ENCODE measurements around the gene OOSP3.
A peak's percentile ranks its signal among the peaks of the same experiment; 100 is the strongest.

Gene OOSP3

GRCh38 chr11:59918480-59918879, 39.9 kb downstream of the OOSP3 start:
- DNase-seq (ENCODE audit: low read depth) = peak; percentile 15
- H3K4me3 ChIP-seq (ENCODE audit: control insufficient read depth, low read depth, low read length) = no peak overlapping the region

GRCh38 chr11:59918987-59919589, 40.5 kb downstream of the OOSP3 start:
- peak; percentile 23 for DNase-seq (ENCODE audit: low read depth)
- peak; percentile 29 for TF ChIP-seq CTCF (conservative IDR thresholded peaks at IDR 0.05; ENCODE audit: control insufficient read depth, insufficient read depth, low read depth, low read length)
- H3K4me3 ChIP-seq (ENCODE audit: control insufficient read depth, low read depth, low read length) = no peak overlapping the region

More at GRCh38 chr11:59918480-59918879, 39.9 kb downstream of the OOSP3 start:
- TF ChIP-seq CTCF (conservative IDR thresholded peaks at IDR 0.05; ENCODE audit: control insufficient read depth, insufficient read depth, low read depth, low read length) = no peak

- TF ChIP-seq CTCF (conservative IDR thresholded peaks at IDR 0.05; ENCODE audit: control insufficient read depth, insufficient read depth, low read depth, low read length) = no peak
- no peak overlapping the region for H3K4me3 ChIP-seq (ENCODE audit: control insufficient read depth, low read depth, low read length)
- DNase-seq (ENCODE audit: low read depth) = no peak
These were observed 45.2 kb downstream of the OOSP3 start for GRCh38 chr11:59923813-59924212.

- TF ChIP-seq CTCF (conservative IDR thresholded peaks at IDR 0.05; ENCODE audit: control insufficient read depth, insufficient read depth, low read depth, low read length) = no peak
- no peak overlapping the region for H3K4me3 ChIP-seq (ENCODE audit: control insufficient read depth, low read depth, low read length)
- DNase-seq (ENCODE audit: low read depth) = no peak
These were observed 53.1 kb downstream of the OOSP3 start for GRCh38 chr11:59931688-59932087.

GRCh38 chr11:59938132-59938531, 59.5 kb downstream of the OOSP3 start, which contains the start of gene OOSP1:
Gene OOSP1, plus strand, starts transcription at chr11:59938432. Its CDS starts 23 bp downstream, at chr11:59938455.
- TF ChIP-seq CTCF (conservative IDR thresholded peaks at IDR 0.05; ENCODE audit: control insufficient read depth, insufficient read depth, low read depth, low read length) = no peak
- DNase-seq (ENCODE audit: low read depth) = no peak

GRCh38 chr11:59938718-59939117, 60.1 kb downstream of the OOSP3 start:
- no peak overlapping the region for H3K4me3 ChIP-seq (ENCODE audit: control insufficient read depth, low read depth, low read length)
- TF ChIP-seq CTCF (conservative IDR thresholded peaks at IDR 0.05; ENCODE audit: control insufficient read depth, insufficient read depth, low read depth, low read length) = no peak
- no peak for DNase-seq (ENCODE audit: low read depth)

More at GRCh38 chr11:59938132-59938531, 59.5 kb downstream of the OOSP3 start, which contains the start of gene OOSP1:
- no peak within 1 kb of the TSS for H3K4me3 ChIP-seq (ENCODE audit: control insufficient read depth, low read depth, low read length)

Data from fibroblast of mammary gland (primary cell).